Ovary (tissue), 9 donors: ENCODE results near the gene TTLL3. TPM values are rescaled to one million over a fixed set of nuclear protein-coding genes. Genes with fewer than 3 reads are reported as not detected.

Source experiments
- DNase-seq, 5 donors: peaks; one replicate each; pipeline ENCODE4 v3.0.0-alpha.2; 2019 to 2020
- H3K27ac ChIP-seq, 2 donors: fragments of 200-600 bp; one replicate each; pipeline versions ENCODE4 v1.5.1 to v1.8.0; 2019 to 2022
- H3K27me3 ChIP-seq: fragments of 200-600 bp; one replicate; pipeline ENCODE4 v1.8.0; 2022
- H3K36me3 ChIP-seq: fragments of 200-600 bp; sonication (generic); one replicate; pipeline ENCODE4 v1.5.1; 2019
- H3K4me1 ChIP-seq: one replicate; pipeline ENCODE4 v1.8.1; 2013; ENCODE audit warnings: mild to moderate bottlenecking, moderate library complexity; ENCODE audit not compliant: insufficient read depth
- H3K4me3 ChIP-seq: fragments of 200-600 bp; sonication (generic); one replicate; pipeline ENCODE4 v1.5.1; 2017
- H3K9me3 ChIP-seq, 2 donors: fragments of 200-600 bp in 1 of 2; sonication (generic) in 1 of 2; one replicate each; pipeline versions ENCODE4 v1.5.1 to v1.8.1; 2013 to 2019; ENCODE audit warnings: mild to moderate bottlenecking in 1 of 2, moderate library complexity in 1 of 2
- CTCF ChIP-seq, 3 donors: fragments of 450-650 bp in 2 of 3; fragments of 200-600 bp in 1 of 3; IDR thresholded peaks; one replicate each; pipeline versions ENCODE4 v1.5.1 to v1.8.0; 2016 to 2022; ENCODE audit warnings: antibody characterized with exemption in 3 of 3, mild to moderate bottlenecking in 1 of 3
- EP300 ChIP-seq: sonication (generic); formaldehyde crosslinking; IDR thresholded peaks from one replicate; pipeline ENCODE4 v1.6.1; 2017; ENCODE audit warnings: antibody characterized with exemption
- POLR2A ChIP-seq: fragments of 450-650 bp; IDR thresholded peaks from one replicate; pipeline ENCODE4 v1.6.1; 2017; ENCODE audit warnings: antibody characterized with exemption, mild to moderate bottlenecking, moderate library complexity
- WGBS, 3 donors: extraction: QIAGEN DNeasy Blood & Tissue Kit in 1 of 3; methylation state at CpG; one replicate each; pipeline versions ENCODE4 v1.1.5 to v1.1.7; 2013 to 2017; 5-methylcytosine and 5-hydroxymethylcytosine counted together
- intact Hi-C, 4 donors: fragments of 100-400 bp; cut with DNase I; formaldehyde crosslinking; loops; one replicate each; pipeline versions ENCODE4 v1.11.0 to v1.15.1; 2022 to 2023
- polyA plus RNA-seq, 2 donors: library from polyadenylated mRNA; stranded (reverse); fragments of 200-250 nt in 1 of 2; fragments of 350-450 nt in 1 of 2; fragmentation: Illumina TruSeq in 1 of 2; extraction: RNeasy Lipid Tissue Mini Kit (QIAGEN cat#74804) in 1 of 2; gene quantifications; one replicate each; pipeline ENCODE4 v1.2.3, GENCODE V29; 2013 to 2014
- total RNA-seq, 7 donors: library from RNA; depleted of rRNA in 2 of 7; stranded (reverse); fragments of >200 nt in 2 of 7; fragmentation: NEBNext Ultra II Directional in 3 of 7; extraction: Animal tissue kit (Norgen Biotek cat#: 25700) in 3 of 7; gene quantifications; one replicate each; pipeline versions ENCODE4 v1.1.0 to v1.2.4, GENCODE V29; 2016 to 2023
- donor health status: DM: no; HTN: no; CAD: no; lungs with moderate emphysema.
- donor health status: DM: no; HTN: no; CAD: no.
- donor health status: Bipolar disorder and iron deficiency.
- donor health status: DM: yes; HTN: yes; CAD: no.
- donor health status: DM: no; HTN: no; CAD: no.
- donor health status: DM: yes; HTN: yes; CAD: no.

The TTLL3 gene
- total and polyA plus RNA-seq, 9 donors, result 43.0 to 94.4 (median 62.0) TPM

GRCh38 chr3:9804996-9805395 is 5.1 kb upstream of the TTLL3 start:
- intact Hi-C loops, result no loop called here
- H3K36me3 ChIP-seq, result no peaks in the 10 kb centered on the region

GRCh38 chr3:9806137-9806536 is 3.9 kb upstream of the TTLL3 start:
- Histone ChIP-seq H3K36me3 (no peaks in the 10 kb centered on the region), H3K4me1 (peaks cover 7% of the 10 kb centered on the region), H3K27ac (no peak overlapping the region), H3K4me3 (no peak overlapping the region), H3K9me3 (no peaks in the 10 kb centered on the region), H3K27me3 (no peaks in the 10 kb centered on the region)
- WGBS, 3 donors, result 79 to 90% (median 84%) methylated on average over 12 of the region's 12 CpGs
- no peak for DNase-seq
- intact Hi-C loops, result no loop called here
- TF ChIP-seq POLR2A, result no peak
- no peak for TF ChIP-seq EP300
- no peak for TF ChIP-seq CTCF (IDR thresholded peaks at IDR 0.05)

More at GRCh38 chr3:9804996-9805395, 5.1 kb upstream of the TTLL3 start:
- no peaks in the 10 kb centered on the region for H3K9me3 ChIP-seq
- WGBS, 3 donors, result 79 to 85% (median 82%) methylated on average over 5 of the region's 5 CpGs
- H3K4me3 ChIP-seq, result no peak overlapping the region
- H3K27ac ChIP-seq, result no peak overlapping the region
- TF ChIP-seq POLR2A (no peak), EP300 (no peak), CTCF (IDR thresholded peaks at IDR 0.05) (no peak)
- H3K4me1 ChIP-seq, result peaks cover 2% of the 10 kb centered on the region
- H3K27me3 ChIP-seq, result no peaks in the 10 kb centered on the region
- no peak for DNase-seq

- H3K4me1 ChIP-seq, result peaks cover 8% of the 10 kb centered on the region
- DNase-seq, result no peak
- intact Hi-C loops, result no loop called here
- TF ChIP-seq CTCF (IDR thresholded peaks at IDR 0.05), result no peak
- no peak for TF ChIP-seq POLR2A
- H3K9me3 ChIP-seq, result no peaks in the 10 kb centered on the region
- H3K4me3 ChIP-seq, result no peak overlapping the region
- H3K36me3 ChIP-seq, result no peaks in the 10 kb centered on the region
- H3K27ac ChIP-seq, result no peak overlapping the region
- H3K27me3 ChIP-seq, result no peaks in the 10 kb centered on the region
- WGBS, 3 donors, result 83 to 88% (median 87%) methylated on average over 7 of the region's 7 CpGs
These were observed 3.1 kb upstream of the TTLL3 start for GRCh38 chr3:9806688-9807589.

GRCh38 chr3:9807981-9808344 is 2.1 kb upstream of the TTLL3 start:
- H3K27ac ChIP-seq, result no peak overlapping the region

More at GRCh38 chr3:9807981-9808344, 2.1 kb upstream of the TTLL3 start:
- WGBS, 3 donors, result 92 to 100% (median 96%) methylated on average over 2 of the region's 2 CpGs
- no peak for TF ChIP-seq POLR2A
- no peak for TF ChIP-seq EP300
- TF ChIP-seq CTCF (IDR thresholded peaks at IDR 0.05), result no peak
- intact Hi-C loops, result no loop called here
- H3K27me3 ChIP-seq, result no peaks in the 10 kb centered on the region
- no peaks in the 10 kb centered on the region for H3K36me3 ChIP-seq
- H3K4me3 ChIP-seq, result no peak overlapping the region
- H3K4me1 ChIP-seq, result peaks cover 8% of the 10 kb centered on the region
- H3K9me3 ChIP-seq, result no peaks in the 10 kb centered on the region
- DNase-seq, result no peak
